ENCODE measurements around the gene VWA5B1.
A peak's percentile ranks its signal among the peaks of the same experiment; 100 is the strongest.
"Not testable (repeated sequence)": the region's sequence is repeated elsewhere in the genome, so short reads cannot be mapped to it uniquely, and the experiment has no call there.

The VWA5B1 gene

DNA sequence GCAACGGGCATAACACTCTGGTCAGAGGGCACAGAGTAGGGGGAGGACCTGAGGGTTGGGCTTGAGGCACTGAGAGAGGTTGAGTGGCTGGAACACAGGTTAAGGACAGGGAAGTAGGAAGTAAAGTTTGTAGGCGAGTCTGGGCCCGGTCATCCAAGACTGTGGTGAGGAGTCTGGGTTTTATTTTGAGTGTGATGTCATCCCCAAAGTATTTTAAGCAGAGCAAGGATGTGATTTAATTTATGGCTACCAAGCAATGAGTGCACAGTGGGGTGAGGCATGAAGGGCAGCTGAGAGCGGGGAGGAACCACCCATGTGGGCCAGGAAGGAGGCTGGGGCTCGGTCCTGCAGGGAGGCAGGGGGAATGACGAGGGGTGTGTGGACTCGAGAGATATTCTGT lies 11.2 kb upstream of the VWA5B1 start:
- DNase-seq (ENCODE audit: low read depth in 3 of 3) = no peak

DNA sequence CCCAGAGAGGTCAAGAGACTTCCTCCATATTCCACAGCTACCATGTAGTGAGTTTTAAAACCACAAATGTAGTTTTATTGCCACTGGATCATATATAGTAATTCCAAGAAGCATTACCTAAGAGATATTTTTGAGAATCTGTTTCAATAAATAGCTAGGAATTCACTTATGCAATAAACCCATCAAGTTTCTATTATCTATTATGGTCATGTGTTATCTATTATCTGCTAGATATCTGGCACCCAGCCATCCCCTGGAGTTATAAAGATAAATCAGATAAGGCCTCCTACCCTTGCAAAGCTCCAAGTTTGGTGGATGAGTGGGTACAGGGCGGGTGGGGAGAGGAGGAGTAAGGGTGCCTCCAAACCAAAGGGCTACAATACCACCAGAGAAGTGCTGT lies 10.3 kb upstream of the VWA5B1 start:
- DNase-seq (ENCODE audit: low read depth in 3 of 3) = no peak

GRCh38 chr1:20280906-20281305 lies 9.8 kb upstream of the VWA5B1 start:
- DNase-seq (ENCODE audit: low read depth in 3 of 3) = no peak

GRCh38 chr1:20281801-20282200 lies 8.9 kb upstream of the VWA5B1 start:
- no peak for DNase-seq (ENCODE audit: low read depth in 3 of 3)

- DNase-seq (ENCODE audit: low read depth in 3 of 3) = no peak
Observed at GRCh38 chr1:20282533-20282932, 8.1 kb upstream of the VWA5B1 start.

GRCh38 chr1:20284046-20284445 lies 6.6 kb upstream of the VWA5B1 start:
- DNase-seq (ENCODE audit: low read depth in 3 of 3) = no peak

GRCh38 chr1:20284625-20285024 lies 6.0 kb upstream of the VWA5B1 start:
- DNase-seq (ENCODE audit: low read depth in 3 of 3) = no peak

GRCh38 chr1:20285510-20285909 lies 5.2 kb upstream of the VWA5B1 start:
- no peak for DNase-seq (ENCODE audit: low read depth in 3 of 3)

GRCh38 chr1:20287696-20288095 lies 3.0 kb upstream of the VWA5B1 start:
- DNase-seq (ENCODE audit: low read depth in 3 of 3) = not testable (repeated sequence)

GRCh38 chr1:20291645-20292084 lies 990 bp downstream of the VWA5B1 start:
- DNase-seq (ENCODE audit: low read depth in 3 of 3) = peak in 1 of 3 experiments; percentile 6

GRCh38 chr1:20298626-20299025 lies 8.0 kb downstream of the VWA5B1 start:
- no peak for DNase-seq (ENCODE audit: low read depth in 3 of 3)

DNA sequence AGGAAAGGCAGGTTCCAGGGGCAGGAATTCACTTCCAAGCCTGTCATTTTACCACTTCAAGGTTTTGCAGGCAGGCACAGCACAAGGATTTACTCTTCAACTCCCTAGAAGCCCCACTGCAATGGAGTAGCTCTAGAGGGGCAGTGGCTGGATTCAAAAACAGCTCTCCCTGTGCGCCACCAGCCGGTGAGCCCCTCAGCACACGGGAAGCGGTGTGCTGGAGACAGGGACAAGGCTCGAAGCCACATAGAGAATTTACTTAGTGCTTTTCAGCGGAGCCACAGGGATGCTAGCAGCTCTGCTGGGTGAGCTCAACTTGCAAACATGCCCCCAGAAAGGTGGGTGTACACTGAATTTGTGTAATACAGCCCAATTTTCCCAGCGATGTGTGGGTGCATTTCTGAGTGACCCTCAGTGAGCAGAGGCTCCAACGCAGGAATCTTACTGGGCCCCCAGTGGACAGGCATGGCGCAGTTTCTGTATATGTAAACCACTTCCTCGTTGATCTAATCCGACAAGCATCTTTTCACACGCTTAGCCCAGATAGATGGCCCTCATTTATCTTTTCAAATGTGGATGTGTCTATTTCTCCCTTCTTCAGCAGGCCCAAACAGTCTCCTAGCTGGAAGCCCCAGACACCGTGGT lies 10.9 kb downstream of the VWA5B1 start:
- no peak for DNase-seq (ENCODE audit: low read depth in 3 of 3)

DNA sequence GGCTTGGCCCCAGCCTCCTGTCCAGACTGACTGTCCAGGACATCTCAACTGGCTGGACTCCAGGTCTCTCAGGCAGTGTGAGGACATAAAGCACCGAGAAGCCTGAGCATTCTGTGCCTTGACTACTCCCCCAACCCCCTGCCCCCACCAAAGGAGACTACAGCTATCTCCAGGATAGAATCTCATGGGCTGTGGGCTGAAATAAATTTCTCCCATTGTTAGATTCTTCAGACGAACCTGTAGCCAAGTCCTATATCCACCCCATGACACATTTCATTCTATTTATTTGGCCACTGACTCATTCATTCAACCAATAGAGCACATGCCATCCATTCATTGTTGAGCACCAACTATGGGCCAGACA lies 11.4 kb downstream of the VWA5B1 start:
- no peak for DNase-seq (ENCODE audit: low read depth in 3 of 3)

- no peak for DNase-seq (ENCODE audit: low read depth in 3 of 3)
Observed at GRCh38 chr1:20307026-20307425, 16.4 kb downstream of the VWA5B1 start.

GRCh38 chr1:20308569-20308968 lies 17.9 kb downstream of the VWA5B1 start:
- DNase-seq (ENCODE audit: low read depth in 3 of 3) = no peak

DNA sequence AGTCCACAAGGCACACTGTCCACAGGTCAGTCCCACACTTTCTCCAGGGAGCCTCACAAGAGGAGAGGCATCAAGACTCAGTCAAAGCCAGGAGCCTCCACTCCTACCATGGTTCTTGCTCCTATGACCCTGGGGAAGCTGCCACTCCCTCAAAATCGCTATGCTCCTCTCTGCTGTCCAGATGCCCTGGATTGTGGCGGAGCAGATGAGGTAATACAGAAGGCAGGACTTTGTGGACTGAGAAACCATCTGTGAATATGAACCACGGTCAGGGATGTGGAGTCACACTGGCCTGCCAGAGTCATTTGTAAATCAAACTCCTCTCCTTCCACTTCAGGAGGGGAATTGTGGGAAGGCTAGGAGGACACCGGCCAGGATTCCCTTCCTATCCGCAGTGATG lies 20.6 kb downstream of the VWA5B1 start:
- DNase-seq (ENCODE audit: low read depth in 3 of 3) = no peak

DNA sequence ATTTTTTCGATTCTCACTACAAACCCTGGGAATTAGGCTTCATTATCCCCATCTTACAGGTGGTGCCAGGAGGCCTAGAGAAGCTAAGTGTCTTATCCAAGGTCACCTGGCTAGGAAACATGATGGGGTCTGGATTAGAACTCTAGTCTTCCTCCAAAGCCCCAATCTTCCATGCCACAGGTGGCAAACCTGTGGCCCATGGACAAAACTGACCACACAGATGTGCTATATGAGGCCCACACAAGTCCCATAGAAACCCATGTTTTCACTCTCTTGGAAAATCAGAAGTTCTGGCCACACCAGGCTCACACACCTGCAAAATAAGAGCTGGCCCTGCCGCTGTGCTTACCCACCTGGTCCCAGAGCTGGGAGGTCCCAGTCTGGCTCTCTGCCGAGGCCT lies 21.6 kb downstream of the VWA5B1 start:
- no peak for DNase-seq (ENCODE audit: low read depth in 3 of 3)

DNA sequence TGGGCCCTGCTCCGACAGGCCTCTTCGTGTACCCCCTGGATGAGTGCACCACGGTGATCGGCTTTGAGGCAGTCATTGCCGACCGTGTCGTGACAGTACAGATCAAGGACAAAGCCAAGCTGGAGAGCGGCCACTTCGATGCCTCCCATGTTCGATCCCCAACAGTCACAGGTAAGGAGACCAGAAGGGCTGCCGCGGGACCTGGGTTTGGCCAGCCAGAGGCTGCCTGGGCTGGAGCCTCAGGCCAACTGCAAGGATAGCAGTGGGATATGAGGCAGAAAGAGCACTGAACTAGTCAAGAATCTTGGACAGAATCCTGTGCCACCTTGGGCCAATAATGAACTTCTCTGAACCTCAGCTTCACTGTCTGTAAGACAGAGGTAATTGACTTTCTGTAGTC lies 22.1 kb downstream of the VWA5B1 start:
- DNase-seq (ENCODE audit: low read depth in 3 of 3) = no peak

DNA sequence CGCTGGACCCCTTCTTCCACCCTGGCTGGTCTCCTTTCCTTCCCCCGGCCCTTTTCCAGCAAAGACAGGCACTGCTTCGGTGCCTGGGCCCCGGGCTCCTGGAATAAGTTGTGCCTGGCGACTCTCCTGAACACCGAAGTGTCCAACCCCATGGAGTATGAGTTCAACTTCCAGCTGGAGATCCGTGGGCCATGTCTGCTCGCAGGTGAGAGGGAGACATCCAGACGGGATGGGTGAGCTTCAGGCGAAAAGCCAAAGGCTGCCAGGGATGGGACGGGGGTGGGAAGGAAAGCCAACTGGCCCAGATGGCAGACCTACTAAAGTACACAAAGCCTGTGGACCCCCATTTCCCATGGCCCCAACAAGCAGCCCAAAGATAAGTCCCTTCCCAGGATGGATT lies 26.8 kb downstream of the VWA5B1 start:
- DNase-seq (ENCODE audit: low read depth in 3 of 3) = no peak

DNA sequence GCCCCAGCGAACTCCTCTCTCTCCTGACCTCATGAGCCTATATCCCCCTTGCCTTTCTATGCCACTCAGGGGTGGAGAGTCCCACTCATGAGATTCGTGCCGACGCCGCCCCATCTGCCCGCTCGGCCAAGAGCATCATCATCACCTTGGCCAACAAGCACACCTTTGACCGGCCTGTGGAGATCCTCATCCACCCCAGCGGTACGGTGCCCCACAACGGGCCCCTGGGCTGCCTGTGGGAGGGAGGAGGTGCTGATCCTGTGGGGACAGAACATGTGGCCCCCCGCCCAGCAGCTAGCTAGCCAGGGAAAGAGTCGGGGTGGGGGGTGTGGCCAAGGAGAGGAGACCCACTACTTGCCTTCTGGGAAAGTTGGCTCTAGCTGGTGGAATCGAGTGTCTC lies 27.8 kb downstream of the VWA5B1 start:
- no peak for DNase-seq (ENCODE audit: low read depth in 3 of 3)

GRCh38 chr1:20318971-20319370 lies 28.3 kb downstream of the VWA5B1 start:
- no peak for DNase-seq (ENCODE audit: low read depth in 3 of 3)

DNA sequence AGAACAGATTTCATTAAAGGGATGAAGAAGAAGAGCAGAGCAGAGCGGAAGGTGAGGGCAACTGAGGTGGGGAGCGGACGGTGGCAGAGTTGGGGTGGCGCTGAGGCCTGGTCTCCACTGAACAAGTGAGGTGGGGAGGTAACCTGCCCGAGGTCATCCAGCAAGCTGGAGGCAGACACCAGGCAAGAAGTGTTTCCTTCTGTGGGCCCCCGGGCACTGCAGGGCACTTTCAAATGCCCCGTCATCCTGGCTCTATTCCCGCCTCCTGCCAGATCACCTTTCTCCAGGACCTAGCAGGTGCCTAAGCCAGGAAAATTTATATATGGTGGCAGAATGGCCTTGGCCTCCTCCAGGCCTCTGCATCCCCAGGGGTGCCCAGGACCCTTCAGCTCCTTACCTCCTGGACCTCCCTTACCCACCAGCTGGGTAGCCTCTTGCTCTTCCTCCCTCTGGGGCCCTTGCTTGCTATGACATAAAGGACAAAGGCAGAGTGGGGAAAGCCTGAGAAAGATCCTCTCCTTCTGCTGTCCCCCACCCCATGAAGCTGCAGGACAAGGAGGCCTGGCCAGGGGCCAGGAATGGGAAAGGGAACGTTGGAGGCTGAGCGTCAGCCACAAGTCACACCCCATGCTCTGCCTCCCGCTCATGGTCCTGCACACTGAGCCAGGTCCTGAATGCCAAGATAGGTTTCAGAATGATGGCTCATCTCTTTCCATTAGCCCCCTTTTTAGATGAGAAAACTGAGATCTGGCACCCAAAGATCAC lies 29.0 kb downstream of the VWA5B1 start:
- no peak for DNase-seq (ENCODE audit: low read depth in 3 of 3)

DNA sequence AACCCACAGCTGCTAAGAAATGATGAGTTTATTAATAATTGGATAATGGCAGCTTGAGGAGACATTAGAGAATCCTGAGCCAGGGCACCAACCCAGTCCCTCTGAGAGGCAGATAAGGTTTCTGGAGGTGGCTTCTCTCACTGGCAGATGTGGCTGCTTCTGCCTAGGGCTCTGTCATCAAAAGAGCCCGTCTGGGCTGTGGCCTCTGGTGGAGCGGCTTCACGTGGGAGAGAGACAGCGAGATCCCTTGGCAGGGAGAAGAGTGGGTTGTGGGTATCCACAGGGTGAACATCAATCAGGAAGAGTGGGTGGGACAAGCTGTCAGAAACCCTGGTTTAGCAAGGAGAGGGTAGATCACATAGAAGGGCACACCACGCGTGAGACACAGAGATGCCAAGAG lies 30.0 kb downstream of the VWA5B1 start:
- no peak for DNase-seq (ENCODE audit: low read depth in 3 of 3)

GRCh38 chr1:20321573-20321972 lies 30.9 kb downstream of the VWA5B1 start:
- no peak for DNase-seq (ENCODE audit: low read depth in 3 of 3)
